HG03060 (cell line): ENCODE results near the gene GPX2.

Experiments used
- ATAC-seq: cut with Tn5 transposase; IDR thresholded peaks from one replicate; pipeline ENCODE4 v1.9.1; 2021; ENCODE audit warnings: low read depth, moderate number of reproducible peaks; ENCODE audit not compliant: unreplicated experiment

The GPX2 gene

DNA sequence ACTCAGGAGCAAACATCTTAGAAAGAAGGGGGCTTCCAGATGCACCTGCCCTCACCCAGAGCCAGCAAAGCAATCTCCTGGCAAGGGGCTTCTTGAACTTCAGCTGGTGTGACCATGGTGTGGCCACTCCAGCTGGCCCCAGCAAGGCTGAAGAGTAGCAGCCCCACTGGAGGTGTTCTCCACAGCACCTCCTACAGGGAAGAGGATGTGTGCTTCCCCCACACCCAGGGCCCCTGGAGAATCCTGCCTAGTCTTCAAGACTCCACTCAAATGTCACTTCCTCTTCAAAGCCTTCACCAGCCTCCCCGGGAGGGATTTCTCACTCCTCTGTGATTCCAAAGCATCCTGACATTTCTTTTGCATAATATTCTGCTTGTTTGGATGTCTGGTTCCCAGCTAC lies 21.1 kb upstream of the GPX2 start:
- ATAC-seq: no peak

DNA sequence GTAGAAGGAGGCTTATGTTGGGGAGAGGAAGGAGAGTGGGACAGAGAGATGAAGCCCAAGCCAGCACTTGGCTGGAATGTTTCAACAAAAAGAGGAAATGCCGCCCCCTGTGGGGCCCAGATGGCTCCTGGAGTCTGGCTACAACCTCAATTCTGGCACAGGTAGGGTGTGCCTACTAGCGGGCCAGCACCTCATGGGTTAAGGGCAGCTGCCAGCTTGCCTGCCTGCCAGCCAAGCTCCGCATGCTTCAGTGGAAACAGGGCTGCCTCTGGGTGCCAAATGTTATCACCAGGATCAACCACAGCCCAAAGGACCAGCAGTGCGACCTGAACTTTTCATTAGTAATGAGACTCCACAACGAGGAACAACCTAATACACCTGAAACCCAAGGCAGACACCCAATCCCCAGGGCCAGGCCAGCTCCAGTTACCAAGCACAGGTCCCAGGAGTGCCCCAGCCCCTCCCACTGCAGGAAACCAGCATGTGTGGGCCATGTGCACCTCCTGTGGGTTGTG lies 18.3 kb upstream of the GPX2 start:
- ATAC-seq: no peak

DNA sequence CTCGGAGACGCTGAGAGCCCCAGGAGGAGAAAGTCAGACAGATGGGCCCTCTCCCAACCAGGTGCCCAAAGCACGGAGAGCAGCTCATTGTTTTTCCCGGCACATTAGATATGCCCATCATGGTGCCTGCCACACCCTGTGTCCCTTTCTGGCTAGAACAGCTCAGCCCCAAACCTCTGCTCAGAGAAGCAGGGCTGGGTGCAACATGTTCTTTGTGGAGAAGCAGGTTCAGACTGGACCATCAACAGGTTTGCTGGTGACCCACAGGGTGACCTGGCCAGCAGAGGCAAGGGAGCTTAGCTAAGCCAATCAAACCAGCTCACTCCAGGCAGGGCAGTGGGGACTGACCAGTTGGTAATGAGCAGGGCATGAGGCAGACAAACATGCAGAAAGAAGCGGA lies 16.2 kb upstream of the GPX2 start:
- no peak for ATAC-seq

- ATAC-seq: no peak
Observed at GRCh38 chr14:64958201-64958600, 15.7 kb upstream of the GPX2 start.

GRCh38 chr14:64956697-64957406 lies 14.3 kb upstream of the GPX2 start:
- no peak for ATAC-seq

GRCh38 chr14:64955297-64955696 lies 12.8 kb upstream of the GPX2 start:
- ATAC-seq: no peak

DNA sequence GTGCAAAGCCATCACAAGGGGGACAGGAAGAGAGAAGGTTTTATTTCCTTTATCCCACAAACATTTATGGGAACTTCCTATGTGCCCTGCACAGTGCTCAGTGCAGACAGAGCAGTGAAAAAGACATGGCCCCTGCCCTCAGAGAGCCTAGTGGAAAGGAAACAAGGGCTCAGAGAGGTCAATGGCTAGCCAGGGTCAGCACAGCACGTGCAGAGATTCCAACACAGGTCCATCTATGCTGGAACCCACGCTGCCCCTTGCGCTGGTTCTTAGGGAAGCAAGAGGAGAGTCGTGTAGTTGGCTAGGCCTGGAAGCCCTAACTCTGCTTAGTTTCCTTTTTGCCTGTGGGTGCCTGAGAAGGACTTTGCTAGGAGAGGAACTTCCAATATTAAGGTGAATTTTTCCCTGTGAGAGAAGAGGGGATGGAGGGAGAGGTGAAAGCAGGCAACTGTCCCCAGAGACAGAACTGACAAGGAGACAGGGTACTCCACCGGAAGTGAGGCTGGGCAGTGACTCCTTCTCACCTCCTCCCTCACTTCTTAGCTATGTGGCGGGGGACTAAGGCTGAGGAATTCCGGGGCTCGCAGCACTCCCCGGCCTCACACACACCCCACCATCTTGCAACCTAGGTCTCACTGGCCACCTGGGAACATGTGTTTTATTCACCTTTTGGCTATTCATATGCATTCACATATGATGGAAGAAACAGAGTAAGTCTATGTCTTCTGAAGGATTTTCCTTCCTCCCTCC lies 12.1 kb upstream of the GPX2 start:
- ATAC-seq: no peak

DNA sequence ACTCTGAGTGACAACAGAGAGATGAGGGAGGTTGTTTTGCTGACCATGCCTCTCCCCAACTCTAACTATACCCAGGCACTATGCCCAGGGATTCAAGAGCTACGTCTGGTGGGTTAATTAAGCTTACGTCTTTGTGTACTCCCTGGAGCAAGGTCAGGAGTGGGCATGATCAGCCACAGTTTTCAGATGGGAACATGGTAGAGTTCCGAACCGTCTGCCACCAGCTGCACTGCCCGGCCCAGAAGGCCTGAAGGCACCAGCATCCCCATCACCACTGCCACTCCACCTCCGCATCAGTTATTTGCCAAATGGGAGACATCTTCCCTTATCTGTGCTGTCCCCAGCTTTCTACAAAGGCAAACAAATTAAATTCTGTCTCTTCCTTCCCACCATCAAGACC lies 11.1 kb upstream of the GPX2 start:
- no peak for ATAC-seq

DNA sequence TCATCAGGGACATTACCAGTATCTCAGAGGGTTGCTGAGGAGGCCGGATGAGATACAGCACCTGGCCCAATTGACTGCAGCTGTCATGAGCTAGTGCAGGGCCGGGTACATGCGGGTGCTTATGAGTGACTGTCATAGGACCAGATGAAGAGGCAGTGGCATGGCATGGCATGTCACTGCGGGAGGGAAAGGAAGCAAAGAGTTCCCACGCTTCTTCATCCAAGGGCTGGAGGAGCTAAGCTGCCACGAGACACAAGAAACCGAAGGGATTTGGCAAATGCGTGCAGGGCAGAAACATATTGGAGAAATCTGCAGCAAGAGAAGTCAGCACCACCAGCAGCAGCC lies 10.7 kb upstream of the GPX2 start:
- no peak for ATAC-seq

GRCh38 chr14:64952598-64953309 lies 10.2 kb upstream of the GPX2 start:
- ATAC-seq: no peak

GRCh38 chr14:64951724-64952123 lies 9.2 kb upstream of the GPX2 start:
- no peak for ATAC-seq

DNA sequence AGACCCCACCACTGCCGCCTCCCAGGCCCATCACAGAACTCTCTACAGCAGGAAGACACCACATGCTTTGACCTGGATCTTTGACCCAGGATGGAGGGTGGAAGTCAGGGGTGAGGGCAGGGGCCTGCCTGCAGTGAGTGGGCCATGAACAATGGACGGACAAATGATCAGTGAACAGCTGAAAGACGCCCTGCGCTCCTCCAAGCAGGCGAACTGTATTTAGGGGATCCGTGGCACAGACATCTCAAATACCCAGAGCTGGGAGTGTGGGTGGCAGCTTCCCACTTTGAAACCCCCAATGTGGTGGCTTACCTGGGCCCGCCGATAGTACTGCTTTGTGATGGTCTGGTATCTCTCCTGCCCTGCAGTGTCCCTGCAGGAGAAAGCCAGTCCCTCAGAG lies 8.7 kb upstream of the GPX2 start:
- no peak for ATAC-seq

DNA sequence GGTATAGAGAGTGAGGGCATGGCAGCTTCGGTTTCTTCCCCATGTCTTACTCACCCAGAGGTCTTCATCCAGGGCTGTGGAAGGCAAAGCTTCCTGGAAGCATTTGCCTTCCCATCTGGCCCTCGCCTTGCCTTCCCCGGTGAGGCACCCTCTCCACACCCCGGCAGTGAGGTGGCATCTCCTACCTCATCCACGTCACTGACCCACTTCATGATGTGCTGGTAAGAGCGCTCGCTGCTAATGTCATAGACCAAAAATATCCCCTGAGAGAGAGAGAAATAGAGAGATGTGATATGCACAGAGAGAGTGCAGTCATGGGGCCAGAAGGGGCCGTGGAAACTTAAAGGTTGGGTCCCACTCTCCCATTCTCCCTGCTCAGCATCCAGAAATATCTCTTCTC lies 8.3 kb upstream of the GPX2 start:
- no peak for ATAC-seq

- ATAC-seq: no peak
Observed at GRCh38 chr14:64948612-64949210, 6.2 kb upstream of the GPX2 start.

DNA sequence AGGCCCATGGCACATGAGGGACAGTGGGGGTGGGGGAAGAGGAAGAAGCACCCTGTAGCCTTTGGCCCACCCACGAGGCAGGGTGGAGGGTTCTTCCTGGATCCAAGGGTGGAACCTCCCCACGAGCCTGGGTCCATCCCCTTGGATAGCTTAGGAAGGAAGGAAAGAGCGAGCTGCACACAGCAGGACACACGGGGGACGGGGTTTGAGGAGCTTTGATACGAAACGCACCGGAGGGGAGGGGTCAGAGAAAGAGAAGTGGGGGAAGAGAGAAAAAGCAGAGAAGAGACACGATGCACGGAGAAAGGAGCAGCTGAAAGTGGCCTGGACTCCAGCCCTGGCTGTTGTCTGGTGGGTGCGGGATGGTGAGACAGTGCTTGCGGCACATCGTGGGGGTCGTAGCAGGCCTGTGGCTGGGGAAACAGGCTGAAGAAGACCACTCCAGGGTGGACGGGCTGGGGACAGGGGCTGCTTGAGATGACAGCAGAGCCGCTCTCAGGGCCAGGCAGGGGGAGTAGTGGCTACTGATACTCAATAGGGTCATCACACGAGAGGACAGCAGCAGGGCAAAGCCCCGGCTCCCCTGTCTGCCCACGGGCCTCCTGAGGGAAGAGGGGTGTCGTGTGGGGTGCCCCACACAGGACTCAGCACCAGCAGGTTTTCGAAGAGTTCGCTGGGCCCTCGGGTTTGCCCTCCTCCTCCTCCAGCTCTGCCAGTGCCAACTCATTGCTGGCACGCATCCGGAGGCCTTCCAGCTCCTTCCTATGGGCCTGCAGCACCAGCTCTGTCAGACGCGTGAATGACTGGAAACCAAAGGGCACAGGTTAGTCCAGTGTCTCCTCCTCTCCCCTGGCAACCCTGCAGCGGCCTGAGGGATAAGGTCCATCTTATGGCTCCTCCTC lies 5.4 kb upstream of the GPX2 start:
- ATAC-seq: no peak

- no peak for ATAC-seq
Observed at GRCh38 chr14:64946310-64947045, 3.9 kb upstream of the GPX2 start.

DNA sequence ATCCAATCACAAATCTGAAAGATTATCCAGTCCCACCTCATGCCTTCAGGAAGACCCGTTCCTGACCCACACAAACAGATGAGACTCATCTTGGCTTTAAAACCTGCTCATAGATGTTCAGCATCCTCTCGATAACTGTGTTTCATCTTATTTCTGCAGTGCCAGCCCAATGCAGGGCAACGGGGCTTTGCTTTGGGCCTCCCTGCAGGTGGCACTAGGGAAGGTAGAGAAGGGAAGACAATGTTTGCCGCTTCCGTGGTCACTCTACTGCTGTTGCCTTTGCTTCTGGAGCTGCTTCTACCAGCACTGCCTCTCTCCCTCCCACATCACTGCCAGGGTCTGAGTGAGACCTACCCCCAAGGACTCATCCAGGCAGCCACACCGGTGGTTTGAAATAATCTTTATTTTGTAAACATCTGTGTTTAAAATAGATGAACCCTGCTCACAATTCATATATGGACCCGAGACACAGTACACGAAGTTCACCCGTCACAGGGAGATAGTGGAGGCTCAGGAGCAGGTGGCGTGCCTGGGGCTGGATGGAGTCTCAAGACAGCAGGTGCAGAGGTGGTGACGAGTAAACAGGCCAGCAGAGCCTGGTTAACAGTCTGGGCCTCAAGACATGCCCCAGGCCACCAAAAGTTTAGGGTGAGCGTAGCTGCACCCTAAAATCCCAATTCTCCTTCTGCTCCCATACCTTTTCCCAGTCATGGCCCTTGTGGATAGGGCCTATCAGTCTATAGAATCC lies 3.1 kb upstream of the GPX2 start:
- ATAC-seq: no peak

GRCh38 chr14:64944861-64945260 lies 2.3 kb upstream of the GPX2 start:
- ATAC-seq: no peak

DNA sequence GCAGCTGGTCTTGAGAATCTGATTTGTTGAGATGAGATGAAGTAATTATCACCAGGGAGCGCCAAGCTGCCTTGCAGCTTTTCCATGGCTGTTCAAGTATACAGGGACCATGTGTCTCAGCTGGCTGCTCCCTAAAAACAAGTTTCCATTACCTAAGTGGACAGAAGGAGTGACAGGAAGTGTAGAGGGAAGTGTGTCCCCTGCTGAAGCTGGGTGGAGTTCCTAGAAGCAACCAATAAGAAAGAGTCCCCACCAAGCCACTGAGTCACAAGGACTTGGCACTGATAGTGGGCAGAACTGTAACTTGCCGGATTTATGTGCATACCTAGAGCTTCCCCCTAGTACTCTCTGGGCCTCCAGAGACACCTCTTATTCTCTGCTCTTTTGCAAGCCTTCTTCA lies 1.5 kb upstream of the GPX2 start:
- ATAC-seq: no peak
